Measurements from ENCODE around the gene CLTB.
"Not testable (repeated sequence)": the region's sequence is repeated elsewhere in the genome, so short reads cannot be mapped to it uniquely, and the experiment has no call there.

Gene CLTB

GRCh38 chr5:176426876-176427275, 10.5 kb upstream of the CLTB start:
- DNase-seq, result no peak

- no peak for DNase-seq
Observed at GRCh38 chr5:176425791-176426190, 9.5 kb upstream of the CLTB start.

GRCh38 chr5:176425138-176425537, 8.8 kb upstream of the CLTB start:
- DNase-seq, result no peak

- DNase-seq, result no peak
Observed at GRCh38 chr5:176424181-176424580, 7.8 kb upstream of the CLTB start.

- DNase-seq, result no peak
Observed at GRCh38 chr5:176420972-176421544, 4.7 kb upstream of the CLTB start.

GRCh38 chr5:176420086-176420485, 3.7 kb upstream of the CLTB start:
- DNase-seq, result no peak

- no peak for DNase-seq
Observed at GRCh38 chr5:176418251-176418650, 1.9 kb upstream of the CLTB start.

GRCh38 chr5:176416965-176417364, 626 bp upstream of the CLTB start:
- DNase-seq, result no peak

DNA sequence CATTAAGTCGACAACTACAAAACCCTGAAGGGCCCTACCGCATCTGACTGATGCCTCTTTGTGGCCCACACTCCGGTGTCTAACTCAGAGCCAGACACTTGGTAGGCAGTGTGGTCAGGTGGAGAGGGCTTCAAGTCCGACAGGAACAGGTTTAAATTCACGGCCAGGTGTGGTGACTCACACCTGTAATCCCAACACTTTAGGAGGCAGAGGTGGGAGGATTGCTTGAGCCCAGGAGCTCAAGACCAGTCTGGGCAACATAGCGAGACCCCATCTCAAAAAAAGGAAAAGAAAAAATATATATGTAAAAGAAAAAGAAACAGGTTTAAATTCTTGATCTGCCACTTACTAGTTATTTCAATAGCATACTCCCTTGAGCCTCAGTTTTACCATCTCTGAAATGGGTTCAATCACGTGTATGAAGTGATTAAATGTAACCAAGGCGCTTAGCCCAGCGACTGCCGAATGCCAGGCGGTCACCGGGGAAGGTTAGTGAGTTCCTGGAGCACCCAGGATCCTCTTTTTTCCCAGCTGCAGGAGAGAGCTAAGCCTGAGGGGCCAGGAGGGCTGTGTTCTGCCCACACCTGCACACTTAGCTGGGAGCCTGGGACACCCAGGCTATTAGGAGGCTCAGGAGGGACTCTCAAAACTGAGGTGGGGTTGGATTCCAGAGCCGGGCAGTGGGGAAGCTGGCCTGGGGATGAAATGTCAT, 943 bp downstream of the CLTB start:
- DNase-seq, result no peak

- no peak for DNase-seq
Observed at GRCh38 chr5:176414704-176415103, 1.6 kb downstream of the CLTB start.

DNA sequence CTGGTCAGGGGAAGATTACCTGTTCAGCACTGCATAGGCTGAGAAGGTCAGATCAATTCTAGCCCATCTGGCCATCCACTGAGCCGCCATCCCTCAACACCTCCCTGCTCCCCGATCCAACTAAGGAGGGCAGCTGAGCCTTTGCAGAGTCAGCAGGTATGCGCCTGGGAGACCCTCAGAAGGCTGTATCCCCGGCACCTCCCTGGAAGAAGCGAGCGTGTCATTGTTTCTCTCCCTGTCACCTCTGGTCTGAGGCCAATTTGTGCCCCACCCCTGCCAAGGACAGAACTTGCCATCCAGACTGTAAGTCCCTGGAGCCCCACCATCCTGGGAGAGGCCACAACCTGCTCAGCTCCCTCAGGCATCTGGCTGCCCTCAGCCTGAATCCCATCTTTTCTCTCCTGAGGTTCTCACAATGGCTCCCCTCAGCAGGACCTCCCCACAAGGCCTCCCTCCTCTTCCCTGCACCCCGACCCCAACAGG, 2.6 kb downstream of the CLTB start:
- no peak for DNase-seq

- DNase-seq, result no peak
Observed at GRCh38 chr5:176413255-176413565, 3.1 kb downstream of the CLTB start.

GRCh38 chr5:176412517-176413254, 3.7 kb downstream of the CLTB start:
- no peak for DNase-seq

- no peak for DNase-seq
Observed at GRCh38 chr5:176410486-176411180, 5.7 kb downstream of the CLTB start.

DNA sequence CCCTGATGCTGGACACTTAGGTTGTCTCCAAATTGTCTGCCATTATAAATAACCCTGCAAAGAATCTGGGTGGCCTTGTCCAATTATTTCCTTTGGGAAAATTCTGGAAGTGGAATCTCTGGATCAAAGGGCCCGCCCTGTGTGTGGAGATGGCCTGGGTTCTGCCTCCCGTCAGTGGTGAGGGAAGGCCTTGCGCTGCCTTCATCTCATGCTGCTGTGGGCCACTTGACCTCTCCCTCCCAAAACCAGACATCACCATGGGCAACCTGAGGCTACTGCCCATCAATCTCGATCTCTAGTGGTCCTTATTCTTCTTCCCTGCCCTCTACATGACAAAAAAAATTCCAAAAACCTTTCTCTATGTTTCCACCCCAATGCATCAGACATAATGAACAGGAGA, 6.6 kb downstream of the CLTB start:
- no peak for DNase-seq

DNA sequence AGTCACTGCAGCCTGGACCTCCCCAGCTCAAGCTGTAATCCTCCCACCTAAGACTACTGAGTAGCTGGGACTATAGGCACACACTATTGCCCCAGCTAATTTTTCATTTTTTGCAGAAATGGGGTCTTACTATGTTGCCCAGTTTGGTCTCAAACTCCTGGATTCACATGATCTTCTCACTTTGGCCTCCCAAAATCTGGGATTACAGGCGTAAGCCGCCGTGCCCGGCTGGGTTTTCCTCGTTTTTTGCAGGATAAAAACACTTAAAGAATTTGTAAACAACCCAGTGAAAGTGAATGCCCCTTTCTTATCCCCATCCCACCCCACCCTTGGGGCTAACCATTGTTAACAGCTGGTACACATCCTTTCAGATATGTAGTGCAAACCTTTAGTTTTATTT, 7.7 kb downstream of the CLTB start:
- no peak for DNase-seq

DNA sequence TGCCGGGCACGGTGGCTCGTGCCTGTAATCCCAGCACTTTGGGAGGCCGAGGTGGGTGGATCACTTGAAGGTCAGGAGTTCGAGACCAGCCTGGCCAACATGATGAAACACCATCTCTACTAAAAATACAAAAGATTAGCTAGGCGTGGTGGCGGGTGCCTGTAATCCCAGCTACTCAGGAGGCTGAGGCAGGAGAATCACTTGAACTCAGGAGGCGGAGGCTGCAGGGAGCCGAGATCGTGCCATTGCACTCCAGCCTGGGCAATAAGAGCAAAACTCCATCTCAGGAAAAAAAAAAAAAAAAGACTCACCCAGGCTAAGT, 8.1 kb downstream of the CLTB start:
- not testable (repeated sequence) for DNase-seq

DNA sequence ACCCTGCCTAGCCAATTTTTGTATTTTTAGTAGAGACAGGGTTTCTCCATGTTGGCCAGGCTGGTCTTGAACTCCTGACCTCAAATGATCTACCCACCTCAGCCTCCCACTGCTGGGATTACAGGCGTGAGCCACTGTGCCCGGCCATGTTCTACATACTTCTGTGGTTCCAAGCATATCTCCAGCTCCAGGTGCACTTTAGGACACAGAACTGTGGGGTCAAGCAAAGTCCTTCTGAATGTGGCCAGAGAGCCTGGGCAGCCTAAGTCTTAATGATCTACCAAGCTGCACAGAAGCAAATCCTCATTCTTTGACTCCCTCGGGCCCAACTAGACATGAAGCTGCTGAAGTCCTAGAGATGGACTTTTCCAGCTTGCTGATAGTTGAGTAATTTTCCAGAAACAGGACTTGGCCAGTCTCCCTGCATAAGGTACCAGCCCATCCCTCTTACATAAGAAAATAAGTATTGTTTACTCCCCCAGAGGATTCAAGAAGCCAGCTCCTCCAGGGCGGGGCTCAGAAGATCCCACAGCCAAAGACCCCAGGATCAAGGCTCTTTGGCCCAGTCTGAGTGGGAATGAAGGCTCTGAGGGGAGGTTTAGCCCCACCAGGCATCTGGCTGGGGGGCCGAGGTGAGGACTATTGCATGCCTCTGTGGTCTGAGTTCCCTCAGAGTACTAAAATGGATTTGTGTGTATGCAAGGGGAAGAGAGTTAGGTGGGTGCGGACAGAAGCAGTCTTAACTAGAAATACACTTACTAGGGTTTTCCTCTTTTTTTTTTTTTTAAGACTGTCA, 8.7 kb downstream of the CLTB start:
- DNase-seq, result no peak

- DNase-seq, result no peak
Observed at GRCh38 chr5:176406436-176407052, 9.8 kb downstream of the CLTB start.

DNA sequence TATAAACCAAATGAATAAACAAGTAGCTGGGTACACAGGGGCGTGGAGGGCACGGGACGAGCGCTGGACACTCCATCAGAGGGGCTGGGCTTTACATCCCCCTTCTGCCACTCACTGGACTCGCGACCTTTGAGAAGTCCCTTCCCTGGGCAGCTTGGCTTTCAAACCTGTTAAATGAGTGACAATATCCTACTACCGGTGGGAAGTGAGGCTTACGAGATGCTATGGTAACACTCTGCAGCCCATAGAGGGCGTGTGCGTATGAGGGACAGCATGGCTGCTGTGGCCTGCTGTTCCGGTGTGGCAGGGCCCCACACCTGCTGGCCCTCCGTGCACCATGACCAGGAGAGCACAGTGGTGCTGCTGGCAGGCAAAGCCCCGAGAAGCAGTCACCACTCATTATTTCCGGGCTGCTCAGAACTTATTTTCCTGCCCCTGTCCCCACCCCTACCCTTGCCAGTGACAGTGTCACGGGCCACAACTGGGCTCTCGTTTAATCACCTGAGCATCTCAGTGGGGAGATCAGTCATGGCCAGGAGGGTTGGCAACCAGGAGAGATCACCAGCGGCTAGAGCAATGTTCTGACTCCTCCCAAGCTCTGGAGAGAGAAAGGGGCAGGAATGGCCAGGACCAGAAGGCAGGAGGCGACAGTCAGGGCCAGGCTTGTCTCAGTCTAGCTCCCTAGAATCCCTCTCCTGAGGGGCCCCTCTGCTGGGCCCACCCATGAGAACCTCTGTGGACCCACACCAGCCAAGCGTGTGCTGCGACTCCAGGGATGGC, 10.5 kb downstream of the CLTB start:
- no peak for DNase-seq
